C4-2B (cell line): ENCODE measurements around the gene HID1.

ENCODE experiments used
- ZFX ChIP-seq: fragments of 450-650 bp; IDR thresholded peaks from 2 replicates; pipeline ENCODE4 v1.6.1; 2017
- TF ChIP-seq, protein P1 (sequence below): fragments of 450-650 bp; conservative IDR thresholded peaks from 2 replicates; pipeline ENCODE4 v1.5.1; 2017; ENCODE audit warnings: mild to moderate bottlenecking

GRCh38 chr17:74995847-74996246 lies 23.3 kb upstream of the HID1 start:
- TF ChIP-seq, protein P1, sequence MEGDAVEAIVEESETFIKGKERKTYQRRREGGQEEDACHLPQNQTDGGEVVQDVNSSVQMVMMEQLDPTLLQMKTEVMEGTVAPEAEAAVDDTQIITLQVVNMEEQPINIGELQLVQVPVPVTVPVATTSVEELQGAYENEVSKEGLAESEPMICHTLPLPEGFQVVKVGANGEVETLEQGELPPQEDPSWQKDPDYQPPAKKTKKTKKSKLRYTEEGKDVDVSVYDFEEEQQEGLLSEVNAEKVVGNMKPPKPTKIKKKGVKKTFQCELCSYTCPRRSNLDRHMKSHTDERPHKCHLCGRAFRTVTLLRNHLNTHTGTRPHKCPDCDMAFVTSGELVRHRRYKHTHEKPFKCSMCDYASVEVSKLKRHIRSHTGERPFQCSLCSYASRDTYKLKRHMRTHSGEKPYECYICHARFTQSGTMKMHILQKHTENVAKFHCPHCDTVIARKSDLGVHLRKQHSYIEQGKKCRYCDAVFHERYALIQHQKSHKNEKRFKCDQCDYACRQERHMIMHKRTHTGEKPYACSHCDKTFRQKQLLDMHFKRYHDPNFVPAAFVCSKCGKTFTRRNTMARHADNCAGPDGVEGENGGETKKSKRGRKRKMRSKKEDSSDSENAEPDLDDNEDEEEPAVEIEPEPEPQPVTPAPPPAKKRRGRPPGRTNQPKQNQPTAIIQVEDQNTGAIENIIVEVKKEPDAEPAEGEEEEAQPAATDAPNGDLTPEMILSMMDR = no peak
- no peak for TF ChIP-seq ZFX
